ENCODE results near the gene PLCG1.

Gene PLCG1

DNA sequence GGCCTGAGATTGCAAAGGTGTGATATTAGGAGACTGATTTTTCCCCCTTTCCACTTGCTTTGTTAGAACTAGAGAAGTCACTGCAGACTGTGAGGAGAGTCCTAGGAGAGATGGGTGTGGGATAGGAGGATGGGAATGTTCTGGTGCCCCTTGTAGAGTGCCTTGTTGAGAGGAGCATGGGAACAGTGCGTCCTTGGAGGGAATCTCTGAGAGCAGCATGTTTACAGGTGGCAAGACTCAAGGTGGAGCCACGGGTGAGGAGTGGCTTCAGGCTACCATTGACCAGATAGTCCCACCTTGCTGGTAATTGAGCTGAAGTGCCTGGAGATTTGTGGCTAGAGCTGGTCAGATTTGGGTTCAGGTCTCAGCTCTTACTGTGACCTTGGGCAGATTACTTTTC lies 6.0 kb downstream of the PLCG1 start:
- no peak for DNase-seq

DNA sequence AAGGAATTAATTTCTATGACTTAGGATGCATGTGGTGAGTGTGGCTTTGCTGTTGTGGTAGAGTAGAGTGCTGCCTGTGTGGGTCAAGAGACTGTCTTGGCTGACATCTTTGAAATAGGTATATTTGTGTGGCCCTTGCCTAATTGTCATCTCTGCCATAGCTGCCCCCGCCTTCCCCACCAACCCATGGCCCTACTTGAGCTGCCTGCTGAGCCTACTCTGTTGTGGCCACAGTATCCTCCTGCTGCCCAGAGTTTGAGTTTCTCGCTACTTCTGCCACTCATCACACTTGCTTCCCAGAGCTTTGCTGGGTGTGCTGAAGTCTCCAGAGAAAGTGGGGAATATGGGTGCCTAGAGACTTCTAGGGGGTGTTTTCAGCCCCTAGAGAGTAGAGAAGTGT lies 8.0 kb downstream of the PLCG1 start:
- no peak for DNase-seq

DNA sequence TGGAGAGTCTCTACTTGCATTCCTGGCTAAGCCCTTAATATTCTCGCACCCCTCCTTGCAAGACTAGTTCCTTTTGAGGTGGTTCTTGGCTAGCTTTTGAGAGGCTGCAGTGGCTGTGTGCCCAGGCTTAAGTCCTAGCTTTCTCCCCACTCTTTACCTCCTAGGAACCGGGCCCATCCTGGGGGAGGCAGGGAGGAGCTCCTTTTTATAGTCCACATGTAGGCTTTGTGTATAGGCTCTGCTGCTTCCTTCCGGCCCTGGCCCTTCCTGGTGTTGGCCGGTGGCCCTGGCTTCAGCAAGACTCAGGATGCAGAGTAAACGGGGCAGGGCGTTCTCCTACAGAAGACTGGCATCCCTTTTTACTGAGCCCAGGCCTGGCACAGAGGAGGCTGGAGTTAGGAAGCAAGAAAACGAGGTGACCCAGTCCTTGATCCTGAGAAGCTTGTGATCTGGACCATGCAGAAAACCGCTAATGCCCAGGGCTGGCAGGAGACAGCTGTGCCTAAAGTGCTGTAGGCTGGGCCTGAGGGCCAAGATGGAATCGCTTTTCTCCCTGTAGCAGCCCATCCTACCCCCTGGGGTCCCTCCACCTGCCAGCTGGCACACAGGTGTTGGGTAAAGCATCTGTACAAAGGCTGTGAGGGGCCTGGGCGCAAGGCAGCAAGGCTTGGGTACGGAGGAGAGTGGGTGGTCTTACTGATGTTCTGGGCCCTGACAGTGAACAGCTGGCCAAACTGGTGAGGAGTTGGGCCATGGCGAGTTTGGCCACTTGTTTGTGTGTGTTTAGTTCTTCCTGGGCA lies 8.7 kb downstream of the PLCG1 start:
- DNase-seq, result no peak

DNA sequence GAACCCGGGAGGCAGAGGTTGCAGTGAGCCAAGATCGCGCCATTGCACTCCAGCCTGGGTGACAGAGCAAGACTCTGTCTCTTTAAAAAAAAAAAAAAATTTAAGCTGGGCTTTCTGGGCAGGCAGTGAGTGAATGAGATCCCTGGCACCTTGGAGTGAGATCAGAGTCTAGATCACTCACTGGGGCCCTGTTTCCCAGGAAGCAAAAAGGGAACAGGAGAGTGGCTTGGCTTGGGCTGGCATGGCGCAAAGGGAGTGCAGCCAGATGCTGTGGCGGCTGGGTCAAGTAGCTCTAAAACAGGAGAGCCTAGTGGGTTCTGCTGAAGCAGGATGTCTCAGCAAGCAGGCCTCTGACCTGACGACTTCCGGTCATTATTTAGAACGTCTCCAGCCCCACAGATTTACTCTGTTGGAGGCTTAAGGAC lies 10.4 kb downstream of the PLCG1 start:
- peak; percentile 58 for DNase-seq

DNA sequence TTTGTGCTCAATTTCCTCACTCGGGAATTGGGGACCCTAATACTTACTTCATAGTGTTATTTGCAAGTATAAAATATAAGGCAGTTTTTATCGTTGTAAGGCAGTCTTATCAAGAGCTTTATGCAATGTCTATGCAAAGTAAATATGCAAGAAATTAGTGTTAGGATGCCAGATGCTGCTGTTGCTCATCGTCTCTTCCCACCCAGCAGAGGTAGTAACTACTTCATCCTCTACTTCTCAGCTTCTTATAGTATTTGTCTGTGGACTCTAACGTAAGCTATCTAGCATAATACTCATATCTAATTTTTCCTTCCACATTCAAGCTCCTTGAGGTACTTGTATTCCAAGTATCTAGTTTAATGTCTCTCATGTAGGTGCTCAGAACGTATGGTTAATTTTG lies 11.6 kb downstream of the PLCG1 start:
- DNase-seq, result no peak

DNA sequence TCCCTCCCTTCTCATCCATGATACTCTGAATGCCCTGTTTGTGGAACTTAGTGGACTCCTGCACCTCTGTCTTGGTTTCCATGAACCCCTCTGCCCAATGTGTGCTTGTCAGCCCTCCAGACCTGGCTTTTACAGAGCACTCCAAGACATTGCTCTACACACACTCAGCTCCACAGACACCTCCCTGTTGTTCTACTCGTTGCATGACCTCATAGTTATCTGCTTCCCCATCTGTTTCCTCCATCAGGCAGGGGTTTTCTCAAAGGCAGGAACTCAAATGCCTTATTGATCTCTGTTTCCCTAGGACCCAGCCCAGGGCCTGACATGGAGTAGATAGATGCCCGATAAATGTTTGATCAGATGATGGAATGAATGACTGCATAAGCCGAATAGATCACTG lies 13.3 kb downstream of the PLCG1 start:
- DNase-seq, result no peak

DNA sequence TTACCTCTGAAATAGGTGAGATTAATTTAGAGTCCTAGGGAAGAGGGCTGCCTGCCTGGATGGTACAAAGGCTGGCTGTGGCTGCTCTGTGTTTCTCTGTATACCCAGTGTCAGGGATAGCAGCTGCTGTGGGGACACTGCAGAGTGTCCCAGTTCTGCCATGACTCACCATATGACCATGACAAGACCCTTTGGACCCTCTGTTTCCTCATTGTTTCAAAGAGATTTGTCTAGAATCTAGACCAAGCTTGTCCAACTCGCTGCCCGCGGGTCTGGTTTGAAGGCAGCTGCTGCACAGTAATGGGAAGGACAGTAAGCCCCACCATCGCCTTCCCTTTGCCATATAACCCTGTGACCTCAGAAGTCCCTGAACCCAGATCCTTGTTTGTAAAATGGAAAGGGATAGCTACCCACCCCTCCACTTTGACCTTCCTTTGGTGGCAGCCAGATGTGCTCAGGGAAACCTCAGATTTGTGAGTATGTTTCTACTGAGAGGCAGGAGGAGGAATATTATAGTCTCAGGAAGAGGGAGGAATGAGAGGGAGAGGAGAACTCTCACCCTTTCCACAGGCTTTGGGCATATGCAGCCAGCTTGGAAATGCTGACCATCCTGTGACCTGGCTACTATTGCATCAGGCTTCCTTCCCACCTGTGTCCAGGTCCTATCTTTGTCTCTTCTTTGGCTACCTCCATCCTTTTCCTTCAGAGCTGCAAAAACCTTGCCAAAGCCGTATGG lies 14.0 kb downstream of the PLCG1 start:
- DNase-seq, result no peak

DNA sequence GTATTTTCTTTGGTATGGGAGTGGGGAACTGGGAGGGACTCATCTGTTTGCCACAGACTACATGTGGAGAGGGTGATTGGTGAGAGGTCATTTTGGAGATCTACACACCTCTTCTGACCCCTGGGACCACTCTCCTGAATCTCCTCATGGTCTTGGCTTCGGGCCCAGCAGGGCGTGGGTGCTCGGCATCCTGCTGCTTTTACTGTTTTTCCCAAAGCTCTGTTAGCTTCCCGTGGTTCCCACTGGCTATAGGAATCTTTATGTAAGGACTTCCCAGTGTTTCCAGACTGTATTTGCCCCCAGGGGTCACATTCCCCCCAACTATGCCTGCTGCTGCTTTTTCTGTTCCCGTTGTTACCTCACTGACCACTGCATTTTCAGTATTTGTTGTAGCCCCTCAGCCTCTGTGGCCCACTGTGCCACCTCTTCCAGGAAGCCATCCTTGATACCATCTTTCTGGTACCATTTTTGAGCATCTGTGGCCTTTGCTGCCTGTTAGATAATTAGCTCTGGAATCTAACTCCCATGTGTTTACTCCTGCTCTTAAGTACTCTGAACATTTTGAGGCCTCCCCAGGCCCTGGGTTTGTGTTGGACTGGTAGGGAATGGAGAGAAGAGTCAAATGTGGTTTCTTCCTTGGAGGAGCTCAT lies 14.9 kb downstream of the PLCG1 start:
- DNase-seq, result no peak

DNA sequence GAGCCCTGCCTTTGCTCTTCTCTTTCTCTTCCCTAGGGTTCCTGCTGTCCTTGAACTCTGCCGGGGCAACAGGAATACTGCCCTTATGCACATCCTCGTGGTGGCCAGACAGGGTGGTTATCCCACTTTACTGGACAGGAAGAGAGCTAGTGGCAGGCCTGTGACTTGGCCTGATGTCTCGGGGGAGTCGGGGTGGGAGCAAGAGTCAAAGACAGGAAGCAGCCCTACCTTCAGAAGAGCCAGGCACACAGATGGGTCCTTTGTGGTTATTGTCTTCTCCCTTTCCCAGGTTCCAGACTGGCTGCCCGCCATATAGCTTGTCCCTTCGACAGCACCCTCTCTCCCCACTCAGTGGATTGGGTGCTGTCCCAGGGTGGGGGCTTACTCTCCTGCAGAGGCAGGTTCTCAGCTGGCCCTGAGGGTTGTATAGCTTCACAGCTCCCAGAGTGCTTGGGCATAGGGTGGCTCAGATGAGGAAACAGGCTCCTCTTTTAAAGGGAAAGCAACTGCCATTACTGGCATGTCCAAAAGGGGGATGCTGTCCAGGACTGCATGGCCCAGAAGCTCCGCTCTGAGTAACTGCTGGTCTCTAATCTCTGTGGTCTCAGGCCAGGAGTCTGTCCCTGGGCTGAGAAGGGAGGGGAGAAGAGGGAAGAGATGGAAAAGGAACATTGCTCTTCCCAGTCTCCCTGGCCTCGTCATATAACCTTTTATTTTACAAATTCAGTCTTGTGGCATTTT lies 17.3 kb downstream of the PLCG1 start:
- no peak for DNase-seq

DNA sequence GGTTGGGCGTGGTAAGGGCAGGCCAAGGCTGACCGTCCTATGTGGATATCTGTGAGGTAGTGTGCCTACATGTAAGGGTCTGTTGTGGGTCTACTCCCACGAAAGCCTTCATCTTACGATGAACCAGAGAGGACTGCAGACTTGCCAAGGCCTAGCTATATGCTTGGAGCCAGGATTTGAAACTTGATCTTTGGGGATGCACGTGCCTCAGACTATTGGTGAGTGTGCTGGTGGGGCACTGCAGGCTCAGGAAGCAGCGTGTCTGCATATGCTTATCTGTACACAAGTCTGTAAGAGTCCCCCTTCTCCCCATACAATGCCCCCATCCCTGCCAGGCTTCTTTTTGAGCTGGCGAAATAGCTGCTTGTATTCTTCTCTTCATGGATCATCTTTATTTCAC lies 17.9 kb downstream of the PLCG1 start:
- no peak for DNase-seq

DNA sequence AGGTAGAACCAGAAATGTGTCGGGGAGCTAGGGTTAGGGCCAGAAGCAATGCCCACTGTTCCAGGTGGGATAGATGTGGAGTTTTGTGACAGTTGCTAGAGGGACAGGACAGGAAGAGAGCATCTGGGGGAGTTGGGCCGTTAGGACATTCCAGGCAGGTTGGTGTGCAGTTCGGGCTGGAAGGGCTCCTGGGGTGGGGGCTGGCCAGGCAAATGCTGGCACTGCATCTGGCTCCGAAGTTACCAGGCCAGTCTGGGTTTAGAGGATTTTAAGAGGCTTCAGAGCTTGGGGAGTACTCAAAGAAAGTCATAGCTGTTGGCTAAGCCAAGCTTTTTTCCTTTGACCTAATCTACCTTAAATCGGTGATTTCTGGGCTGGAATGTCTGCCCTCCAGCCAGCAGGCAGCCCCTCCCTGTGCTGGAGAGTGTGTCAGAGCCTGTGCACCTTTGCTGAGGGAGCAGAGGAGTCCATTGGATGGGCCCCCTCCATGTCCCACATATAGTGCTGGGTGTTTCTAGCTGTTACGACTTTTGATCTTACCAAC lies 20.8 kb downstream of the PLCG1 start:
- no peak for DNase-seq

DNA sequence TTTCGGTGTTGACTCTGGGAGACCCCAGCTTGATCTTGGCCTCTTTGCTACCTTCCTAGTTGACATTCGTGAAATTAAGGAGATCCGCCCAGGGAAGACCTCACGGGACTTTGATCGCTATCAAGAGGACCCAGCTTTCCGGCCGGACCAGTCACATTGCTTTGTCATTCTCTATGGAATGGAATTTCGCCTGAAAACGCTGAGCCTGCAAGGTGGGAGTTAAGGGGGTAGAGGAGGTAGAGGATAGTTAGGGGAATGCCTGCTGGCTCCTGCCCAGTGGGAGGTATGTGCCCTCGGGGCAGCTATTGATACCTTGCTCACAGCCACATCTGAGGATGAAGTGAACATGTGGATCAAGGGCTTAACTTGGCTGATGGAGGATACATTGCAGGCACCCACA lies 22.2 kb downstream of the PLCG1 start:
- no peak for DNase-seq

DNA sequence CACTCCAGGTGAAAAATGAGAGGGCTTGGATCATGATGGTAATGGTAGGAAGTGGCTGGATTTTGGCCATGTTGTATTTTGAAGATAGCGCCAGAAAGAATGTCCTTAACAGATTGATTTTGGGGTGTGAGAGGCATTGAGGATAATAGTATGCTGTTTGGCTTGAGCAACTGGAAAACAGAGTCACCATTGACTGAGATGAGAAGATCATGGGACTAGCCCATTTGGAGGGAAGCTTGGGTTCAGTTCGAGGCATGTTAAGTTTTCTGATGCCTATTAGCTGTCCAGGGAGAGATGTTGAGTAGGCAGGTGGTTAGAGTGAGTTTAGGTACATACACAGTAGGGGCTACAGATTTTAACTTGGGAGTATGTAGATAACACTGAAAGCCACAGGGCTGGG lies 23.3 kb downstream of the PLCG1 start:
- no peak for DNase-seq

DNA sequence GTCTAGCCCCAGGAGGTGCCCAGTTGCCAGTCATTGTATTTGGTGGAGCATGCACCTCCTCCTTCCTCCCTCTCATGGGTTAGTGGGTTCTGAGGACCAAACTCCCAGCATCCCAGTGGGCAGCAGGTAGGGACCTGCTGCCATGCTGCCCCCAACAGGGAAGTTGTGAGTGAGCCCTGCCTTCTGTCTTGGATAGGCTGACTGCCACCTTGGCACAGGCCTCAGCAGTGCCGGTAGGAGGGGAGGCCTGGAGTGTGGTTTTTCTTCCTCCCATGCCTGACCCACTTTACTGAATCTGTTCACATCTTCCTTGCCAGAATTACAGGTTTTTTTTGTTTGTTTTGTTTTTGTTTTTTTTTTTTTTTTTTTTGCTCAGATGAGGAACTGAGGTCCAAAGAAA lies 24.5 kb downstream of the PLCG1 start:
- no peak for DNase-seq

DNA sequence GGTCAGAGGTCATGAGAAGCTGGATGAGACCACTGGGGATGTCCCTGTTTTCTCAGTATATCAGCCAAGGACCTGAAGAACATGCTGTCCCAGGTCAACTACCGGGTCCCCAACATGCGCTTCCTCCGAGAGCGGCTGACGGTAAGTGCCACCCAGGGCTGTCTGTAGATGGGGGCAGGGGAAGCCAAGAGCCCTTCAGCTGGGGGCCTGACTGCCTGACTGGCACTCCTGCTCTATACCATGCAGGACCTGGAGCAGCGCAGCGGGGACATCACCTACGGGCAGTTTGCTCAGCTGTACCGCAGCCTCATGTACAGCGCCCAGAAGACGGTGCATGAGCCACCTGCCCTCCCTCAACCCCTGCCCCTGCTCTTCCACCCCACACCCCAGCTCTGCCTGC lies 25.1 kb downstream of the PLCG1 start:
- DNase-seq, result no peak

DNA sequence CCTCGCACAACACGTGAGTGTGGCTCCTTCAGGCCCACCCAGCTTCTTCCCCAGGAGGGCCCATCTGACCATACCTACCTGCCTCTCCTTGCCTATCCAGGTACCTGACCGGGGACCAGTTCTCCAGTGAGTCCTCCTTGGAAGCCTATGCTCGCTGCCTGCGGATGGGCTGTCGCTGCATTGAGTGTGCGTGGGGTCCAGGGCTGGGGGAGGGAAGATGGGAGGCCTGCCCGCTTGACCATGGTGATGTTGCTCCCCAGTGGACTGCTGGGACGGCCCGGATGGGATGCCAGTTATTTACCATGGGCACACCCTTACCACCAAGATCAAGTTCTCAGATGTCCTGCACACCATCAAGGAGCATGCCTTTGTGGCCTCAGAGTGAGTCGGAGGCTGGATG lies 26.5 kb downstream of the PLCG1 start:
- DNase-seq, result no peak

DNA sequence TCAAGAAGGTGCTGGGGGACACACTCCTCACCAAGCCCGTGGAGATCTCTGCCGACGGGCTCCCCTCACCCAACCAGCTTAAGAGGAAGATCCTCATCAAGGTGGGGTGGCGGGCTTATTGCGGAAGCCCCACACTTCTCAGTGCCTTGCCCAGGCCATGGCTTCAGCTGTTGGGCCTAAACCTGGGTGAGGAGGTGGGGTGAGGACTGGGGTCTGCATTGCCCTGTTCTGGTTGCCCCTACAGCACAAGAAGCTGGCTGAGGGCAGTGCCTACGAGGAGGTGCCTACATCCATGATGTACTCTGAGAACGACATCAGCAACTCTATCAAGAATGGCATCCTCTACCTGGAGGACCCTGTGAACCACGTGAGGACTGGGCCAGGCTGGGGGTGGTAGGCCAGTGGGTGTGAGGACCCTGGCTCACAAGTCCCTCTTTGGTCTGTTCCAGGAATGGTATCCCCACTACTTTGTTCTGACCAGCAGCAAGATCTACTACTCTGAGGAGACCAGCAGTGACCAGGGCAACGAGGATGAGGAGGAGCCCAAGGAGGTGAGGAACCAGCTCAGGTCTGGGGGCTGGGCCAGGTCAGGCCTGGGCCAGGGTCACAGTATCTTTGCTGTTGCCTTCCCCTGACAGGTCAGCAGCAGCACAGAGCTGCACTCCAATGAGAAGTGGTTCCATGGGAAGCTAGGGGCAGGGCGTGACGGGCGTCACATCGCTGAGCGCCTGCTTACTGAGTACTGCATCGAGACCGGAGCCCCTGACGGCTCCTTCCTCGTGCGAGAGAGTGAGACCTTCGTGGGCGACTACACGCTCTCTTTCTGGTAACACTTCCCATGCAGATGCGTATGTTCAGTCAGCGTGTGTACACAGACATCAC lies 27.9 kb downstream of the PLCG1 start:
- DNase-seq, result no peak

DNA sequence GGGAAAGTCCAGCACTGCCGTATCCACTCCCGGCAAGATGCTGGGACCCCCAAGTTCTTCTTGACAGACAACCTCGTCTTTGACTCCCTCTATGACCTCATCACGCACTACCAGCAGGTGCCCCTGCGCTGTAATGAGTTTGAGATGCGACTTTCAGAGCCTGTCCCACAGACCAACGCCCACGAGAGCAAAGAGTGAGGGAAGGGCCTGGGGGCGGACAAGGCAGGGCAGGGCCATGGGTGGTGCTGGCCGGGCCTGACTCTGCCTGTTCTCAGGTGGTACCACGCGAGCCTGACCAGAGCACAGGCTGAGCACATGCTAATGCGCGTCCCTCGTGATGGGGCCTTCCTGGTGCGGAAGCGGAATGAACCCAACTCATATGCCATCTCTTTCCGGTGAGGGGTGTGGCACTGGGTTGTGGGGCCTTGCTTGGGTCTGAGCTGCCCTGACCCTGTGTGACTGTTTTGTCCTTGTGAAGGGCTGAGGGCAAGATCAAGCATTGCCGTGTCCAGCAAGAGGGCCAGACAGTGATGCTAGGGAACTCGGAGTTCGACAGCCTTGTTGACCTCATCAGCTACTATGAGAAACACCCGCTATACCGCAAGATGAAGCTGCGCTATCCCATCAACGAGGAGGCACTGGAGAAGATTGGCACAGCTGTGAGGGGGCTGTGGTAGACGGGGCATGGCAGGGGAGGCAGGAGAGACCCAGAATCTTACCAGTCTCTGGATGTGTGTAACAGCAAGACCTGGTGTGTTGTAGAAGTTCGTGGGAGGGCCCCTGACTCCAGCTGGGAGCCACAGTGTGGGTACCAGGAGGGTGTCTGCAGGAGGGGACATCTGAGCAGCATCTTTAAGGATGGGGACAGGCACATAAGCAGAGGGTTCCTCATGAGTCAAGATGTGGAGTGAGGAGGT lies 29.1 kb downstream of the PLCG1 start:
- no peak for DNase-seq

DNA sequence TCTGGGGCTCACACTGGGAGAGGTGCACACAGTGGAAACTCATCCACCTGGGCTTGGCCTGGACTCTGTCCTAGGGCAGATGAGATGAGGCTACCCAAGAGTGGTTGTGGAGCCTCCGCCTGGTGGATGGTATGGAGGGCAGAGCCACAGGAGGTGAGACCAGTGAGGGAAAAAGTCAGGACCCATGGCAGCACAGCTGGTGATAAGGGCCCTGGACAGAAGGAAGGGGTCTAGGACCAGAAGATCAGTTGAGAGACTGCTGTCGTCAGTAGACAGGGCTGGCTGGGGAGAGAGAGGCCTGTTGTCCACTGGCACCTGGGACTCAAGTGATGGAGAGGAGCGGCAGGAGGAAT lies 29.8 kb downstream of the PLCG1 start:
- no peak for DNase-seq

DNA sequence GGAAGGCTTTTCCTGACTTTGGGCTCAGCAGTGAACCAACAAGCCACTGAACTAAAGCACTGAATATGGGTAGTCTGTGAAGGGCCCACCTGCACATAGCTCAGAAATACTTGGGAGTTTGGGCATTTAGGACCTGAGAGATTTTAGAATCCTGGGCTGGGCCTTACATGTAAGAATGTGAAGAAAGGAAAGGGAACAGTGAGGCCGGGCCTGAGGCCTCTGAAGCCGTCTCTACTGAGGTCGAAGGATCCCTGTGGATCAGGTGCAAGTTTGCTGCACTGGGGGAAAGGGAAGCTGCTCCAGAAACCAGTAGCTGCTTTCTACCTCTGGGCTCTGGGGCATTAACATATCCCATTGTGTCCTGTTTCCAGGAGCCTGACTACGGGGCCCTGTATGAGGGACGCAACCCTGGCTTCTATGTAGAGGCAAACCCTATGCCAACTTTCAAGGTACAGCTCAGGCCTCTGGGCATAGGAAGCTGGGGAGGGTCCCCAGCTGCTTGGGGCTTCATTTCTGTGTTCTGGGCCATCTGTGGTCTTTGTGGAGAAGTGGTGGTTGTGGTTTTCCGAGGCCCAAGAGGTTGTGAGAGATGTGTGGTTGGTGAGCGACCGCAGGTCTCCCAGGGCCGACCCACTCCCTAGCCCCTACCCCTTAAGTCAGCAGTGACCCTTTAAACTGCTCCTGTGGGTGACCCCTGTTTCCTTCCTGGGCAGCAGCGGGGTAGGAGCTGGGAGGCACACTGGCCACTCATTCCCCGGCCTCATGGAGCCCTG lies 30.3 kb downstream of the PLCG1 start:
- no peak for DNase-seq
